ENCODE measurements around the gene MAFB.

MAFB gene

DNA sequence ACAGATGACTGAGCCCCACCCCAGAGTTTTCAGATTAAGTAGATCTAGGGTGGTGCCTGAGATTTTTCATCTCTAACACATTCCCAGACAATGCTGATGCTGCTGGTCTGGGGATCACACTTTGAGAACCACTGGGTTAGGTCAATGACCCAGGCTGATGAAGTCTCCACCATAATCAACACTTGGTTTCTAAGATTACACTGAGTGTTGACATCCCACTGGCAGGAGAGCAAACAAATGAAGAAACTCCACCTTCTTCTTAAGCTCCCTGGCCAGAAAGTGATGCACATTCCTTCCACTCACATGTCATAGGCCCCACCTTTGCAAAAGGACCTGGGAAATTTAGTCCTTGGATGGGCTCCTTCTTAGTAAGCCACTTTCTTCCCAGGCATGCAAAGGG, 53.1 kb downstream of the MAFB start:
- DNase-seq (ENCODE audit: insufficient read length, low spot score) (no peak), FAIRE-seq (no peak)

Data from GM19239 (cell line).